Stimulated activated CD4-positive, alpha-beta T cell treated with anti-CD3 and anti-CD28 coated beads, Interleukin-12 subunit alpha, Interleukin-12 subunit beta, amount 100 ng/mL, for 24 hours (primary cell): ENCODE data around the gene PARS2.

Experiments
- DNase-seq, 2 experiments: peaks; one replicate each; pipeline ENCODE4 v3.0.0-alpha.2; 2020; ENCODE audit warnings: low read depth in 2 of 2

PARS2 gene

GRCh38 chr1:54774820-54775498, 10.6 kb upstream of the PARS2 start:
- DNase-seq, result no peak

- no peak for DNase-seq
These were observed 8.6 kb upstream of the PARS2 start for GRCh38 chr1:54772951-54773350.

GRCh38 chr1:54768093-54768492, 3.8 kb upstream of the PARS2 start:
- no peak for DNase-seq

GRCh38 chr1:54767526-54767925, 3.2 kb upstream of the PARS2 start:
- no peak for DNase-seq

GRCh38 chr1:54766726-54767125, 2.4 kb upstream of the PARS2 start:
- DNase-seq, result no peak

GRCh38 chr1:54764922-54765561, 719 bp upstream of the PARS2 start:
- DNase-seq, result no peak

- peak in 1 of 2 experiments; percentile 7 for DNase-seq
These were observed 549 bp downstream of the PARS2 start for GRCh38 chr1:54763816-54764132.

- no peak for DNase-seq
These were observed 5.5 kb downstream of the PARS2 start for GRCh38 chr1:54758678-54759348.

- no peak for DNase-seq
These were observed 6.5 kb downstream of the PARS2 start for GRCh38 chr1:54757833-54758232.

GRCh38 chr1:54754486-54755285, 9.6 kb downstream of the PARS2 start:
- DNase-seq, result no peak

GRCh38 chr1:54754045-54754444, 10.3 kb downstream of the PARS2 start:
- no peak for DNase-seq

- DNase-seq, result no peak
These were observed 12.9 kb downstream of the PARS2 start for GRCh38 chr1:54751426-54751825.

- DNase-seq, result no peak
These were observed 13.7 kb downstream of the PARS2 start for GRCh38 chr1:54750596-54750995.

GRCh38 chr1:54748094-54748835, 16.1 kb downstream of the PARS2 start:
- no peak for DNase-seq

GRCh38 chr1:54745864-54746263, 18.5 kb downstream of the PARS2 start:
- no peak for DNase-seq

- no peak for DNase-seq
These were observed 19.0 kb downstream of the PARS2 start for GRCh38 chr1:54745274-54745673.

GRCh38 chr1:54744696-54745095, 19.6 kb downstream of the PARS2 start:
- DNase-seq, result no peak

GRCh38 chr1:54743416-54744226, 20.7 kb downstream of the PARS2 start:
- no peak for DNase-seq

GRCh38 chr1:54742282-54742681, 22.0 kb downstream of the PARS2 start:
- DNase-seq, result no peak

GRCh38 chr1:54741531-54741930, 22.8 kb downstream of the PARS2 start:
- DNase-seq, result no peak

- DNase-seq, result no peak
These were observed 26.1 kb downstream of the PARS2 start for GRCh38 chr1:54738244-54738643.
